HepG2 (cell line): ENCODE data around the gene SKP1. TPM values are rescaled to one million over a fixed set of nuclear protein-coding genes. Genes with fewer than 3 reads are reported as not detected.

Source experiments
- ATAC-seq: fragments of 200-7000 bp; cut with Tn5 transposase; 3 replicates; pipeline ENCODE4 v1.9.1; 2020; ENCODE audit warnings: mild to moderate bottlenecking, moderate library complexity
- BruUV-seq: library from RNA; stranded (reverse); fragments of 400-500 nt; replicated peaks from 2 replicates; lab custom pipeline; 2021; lab: Mats Ljungman, UMichigan
- CTCF ChIA-PET: fragments of 300-600 bp; formaldehyde crosslinking; extraction: SDS; loops from one replicate; lab custom pipeline; 2021; ENCODE audit warnings: low total read pairs, inconsistent platforms, low intra/inter-chr PET ratio; lab: Yijun Ruan, JAX
- POLR2A ChIA-PET: fragments of 350-600 bp; sonication (Branson Sonifier 250); formaldehyde crosslinking; loops from one replicate; lab custom pipeline; 2020; ENCODE audit warnings: antibody characterized with exemption, inconsistent platforms; lab: Yijun Ruan, JAX
- DNase-seq: peaks from one replicate; pipeline ENCODE4 v3.0.0-alpha.2; 2015; ENCODE audit warnings: low spot score
- FAIRE-seq: peaks from 3 replicates; lab custom pipeline; 2011; peaks lifted over from hg19 to GRCh38; lab: Jason Lieb, UNC
- H2AFZ ChIP-seq: one replicate; pipeline ENCODE4 v1.6.1; 2011; ENCODE audit warnings: low read length, inconsistent platforms
- H3K27ac ChIP-seq: fragments of 300-600 bp; 3 replicates; pipeline ENCODE4 v1.8.0; 2011; ENCODE audit warnings: mixed run types, mild to moderate bottlenecking, mixed read lengths, low read length, inconsistent platforms; ENCODE audit not compliant: insufficient read depth; ENCODE audit errors: extremely low read length
- H3K27me3 ChIP-seq, 2 experiments: fragments of 200-600 bp in 1 of 2; 2 replicates in 1 of 2; 3 replicates in 1 of 2; pipeline versions ENCODE4 v1.6.0 to v1.8.0; 2011; ENCODE audit warnings: low read length in 2 of 2, mild to moderate bottlenecking in 2 of 2, moderate library complexity in 2 of 2, inconsistent platforms in 1 of 2; ENCODE audit not compliant: insufficient read depth in 2 of 2, control insufficient read depth in 1 of 2
- H3K36me3 ChIP-seq, 2 experiments: fragments of 200-600 bp in 1 of 2; replicated peaks in 1 of 2; 2 replicates in 1 of 2; 3 replicates in 1 of 2; pipeline versions ENCODE4 v1.5.1 to v1.8.0; 2011; ENCODE audit warnings: low read length in 2 of 2, inconsistent platforms in 1 of 2; ENCODE audit not compliant: insufficient read depth in 2 of 2, control insufficient read depth in 1 of 2
- H3K4me1 ChIP-seq: 2 replicates; pipeline ENCODE4 v1.5.1; 2012; ENCODE audit warnings: low read length, inconsistent platforms; ENCODE audit not compliant: insufficient read depth
- H3K4me2 ChIP-seq: 2 replicates; pipeline ENCODE4 v1.6.0; 2011; ENCODE audit warnings: low read depth, low read length, inconsistent platforms
- H3K4me3 ChIP-seq, 3 experiments: fragments of 200-600 bp in 1 of 3; sonication (generic), shearing (Covaris generic) in 1 of 3; replicated peaks in 1 of 3; 2 replicates each; pipeline ENCODE4 v1.5.1; 2011 to 2016; ENCODE audit warnings: low read length in 3 of 3, inconsistent platforms in 2 of 3, low read depth in 2 of 3, mild to moderate bottlenecking in 2 of 3, control low read depth in 1 of 3, mixed read lengths in 1 of 3; ENCODE audit not compliant: insufficient read depth in 1 of 3
- H3K79me2 ChIP-seq: one replicate; pipeline ENCODE4 v1.6.1; 2011; ENCODE audit warnings: low read length, inconsistent platforms; ENCODE audit not compliant: insufficient read depth
- H3K9ac ChIP-seq: 2 replicates; pipeline ENCODE4 v1.6.0; 2011; ENCODE audit warnings: mild to moderate bottlenecking, low read depth, low read length, inconsistent platforms; ENCODE audit not compliant: insufficient read depth
- H3K9me3 ChIP-seq: 2 replicates; pipeline ENCODE4 v1.5.1; 2012; ENCODE audit warnings: mild to moderate bottlenecking, low read length
- H4K20me1 ChIP-seq: 2 replicates; pipeline ENCODE4 v1.6.0; 2011; ENCODE audit warnings: inconsistent platforms, mild to moderate bottlenecking, low read length, moderate library complexity; ENCODE audit not compliant: insufficient read depth
- CCDC6 ChIP-seq: sonication (generic); formaldehyde crosslinking; IDR thresholded peaks from 2 replicates; pipeline ENCODE4 v1.8.1; 2022; ENCODE audit warnings: mild to moderate bottlenecking, missing genetic modification reagents, moderate library complexity
- CREM ChIP-seq, 2 experiments: sonication (generic) in 1 of 2; formaldehyde crosslinking in 1 of 2; IDR thresholded peaks; 2 replicates each; pipeline versions ENCODE4 v1.4.0 to v1.6.1; 2016 to 2020; ENCODE audit warnings: antibody characterized with exemption in 1 of 2, mild to moderate bottlenecking in 1 of 2, missing genetic modification reagents in 1 of 2
- MATR3 ChIP-seq: sonication (generic); formaldehyde crosslinking; IDR thresholded peaks from 2 replicates; pipeline ENCODE4 v1.4.0; 2020; ENCODE audit warnings: missing genetic modification reagents
- MTA3 ChIP-seq: sonication (generic); formaldehyde crosslinking; IDR thresholded peaks from 2 replicates; pipeline ENCODE4 v1.4.0; 2020; ENCODE audit warnings: missing genetic modification reagents
- PCBP1 ChIP-seq: fragments of 200-400 bp; formaldehyde crosslinking; IDR thresholded peaks from 2 replicates; pipeline ENCODE4 v1.6.1; 2017; ENCODE audit warnings: mild to moderate bottlenecking, low read depth, low read length, borderline replicate concordance
- SAFB2 ChIP-seq: sonication (generic); formaldehyde crosslinking; IDR thresholded peaks from 2 replicates; pipeline ENCODE4 v1.5.1; 2020; ENCODE audit warnings: missing genetic modification reagents, low read depth, mild to moderate bottlenecking, borderline replicate concordance
- STAG1 ChIP-seq: sonication (generic); formaldehyde crosslinking; IDR thresholded peaks from 2 replicates; pipeline ENCODE4 v1.4.0; 2020; ENCODE audit warnings: missing genetic modification reagents
- U2AF1 ChIP-seq: fragments of 200-400 bp; formaldehyde crosslinking; optimal IDR thresholded peaks from 2 replicates; pipeline ENCODE3; 2017; ENCODE audit warnings: mild to moderate bottlenecking, low read depth, low read length
- XBP1 ChIP-seq: sonication (generic); formaldehyde crosslinking; IDR thresholded peaks from 2 replicates; pipeline ENCODE4 v1.5.0; 2020; ENCODE audit warnings: missing genetic modification reagents
- ZBTB42 ChIP-seq: sonication (generic); formaldehyde crosslinking; IDR thresholded peaks from 2 replicates; pipeline ENCODE4 v1.5.0; 2020; ENCODE audit warnings: mild to moderate bottlenecking, missing genetic modification reagents
- ZFP37 ChIP-seq: sonication (generic); formaldehyde crosslinking; IDR thresholded peaks from 2 replicates; pipeline ENCODE4 v1.4.0; 2020; ENCODE audit warnings: missing genetic modification reagents, borderline replicate concordance
- ZNF280B ChIP-seq: sonication (generic); formaldehyde crosslinking; IDR thresholded peaks from 2 replicates; pipeline ENCODE4 v1.5.0; 2020; ENCODE audit warnings: missing genetic modification reagents, mild to moderate bottlenecking, borderline replicate concordance
- ZNF460 ChIP-seq: sonication (generic); formaldehyde crosslinking; IDR thresholded peaks from 2 replicates; pipeline ENCODE4 v1.5.1; 2020; ENCODE audit warnings: missing genetic modification reagents, mild to moderate bottlenecking, borderline replicate concordance
- ZNF615 ChIP-seq: sonication (generic); formaldehyde crosslinking; IDR thresholded peaks from 2 replicates; pipeline ENCODE4 v1.5.0; 2020; ENCODE audit warnings: mild to moderate bottlenecking, missing genetic modification reagents, borderline replicate concordance
- ZNF678 ChIP-seq: sonication (generic); formaldehyde crosslinking; IDR thresholded peaks from 2 replicates; pipeline ENCODE4 v1.4.0; 2020; ENCODE audit warnings: mild to moderate bottlenecking, missing genetic modification reagents
- WGBS: methylation state at CpG from one replicate; pipeline ENCODE4 v1.1.6; 2017; ENCODE audit warnings: low lambda C conversion rate; 5-methylcytosine and 5-hydroxymethylcytosine counted together
- in situ Hi-C: cut with HindIII; loops from 2 replicates; pipeline ENCODE4 v1.10.0; 2017; ENCODE audit warnings: low pct_unique_long_range_greater_than_20kb; ENCODE audit not compliant: extremely low pct_ligation_motif_present
- intact Hi-C: fragments of 100-400 bp; cut with micrococcal nuclease; formaldehyde crosslinking; loops from one replicate; pipeline ENCODE4 v1.10.0; 2022; ENCODE audit not compliant: unreplicated experiment
- polyA plus RNA-seq, 8 experiments: library from polyadenylated mRNA; depleted of rRNA in 3 of 8; stranded (reverse) in 7 of 8; unstranded in 1 of 8; fragments of >200 nt; fragmentation: Illumina TruSeq in 4 of 8; extraction: Trizol in 4 of 8; gene quantifications; 2 replicates each; pipeline versions ENCODE4 v1.2.1 to v1.2.3, GENCODE V29; 2011 to 2016; ENCODE audit warnings: low read depth in 4 of 8, missing spikeins in 1 of 8, mixed read lengths in 1 of 8; ENCODE audit not compliant: insufficient read depth in 1 of 8
- total RNA-seq, 5 experiments: library from RNA; depleted of rRNA; stranded (reverse); fragments of >200 nt; fragmentation: Illumina TruSeq; extraction: Trizol; gene quantifications; 2 replicates each; pipeline ENCODE4 v1.2.3, GENCODE V29; 2016; ENCODE audit warnings: low read depth in 1 of 5
- TF ChIP-seq, protein P1 (sequence below): sonication (generic); formaldehyde crosslinking; IDR thresholded peaks from 2 replicates; pipeline ENCODE4 v1.4.0; 2020; ENCODE audit warnings: missing genetic modification reagents
- TF ChIP-seq, protein P2 (sequence below): sonication (generic); formaldehyde crosslinking; IDR thresholded peaks from 2 replicates; pipeline ENCODE4 v1.8.0; 2022; ENCODE audit warnings: mild to moderate bottlenecking, missing genetic modification reagents

The SKP1 gene
- total and polyA plus RNA-seq, 2 of the 13 experiments (the other 11 are each of a cell fraction or from before 2014, with no cell fraction given): 134 to 340 TPM

DNA sequence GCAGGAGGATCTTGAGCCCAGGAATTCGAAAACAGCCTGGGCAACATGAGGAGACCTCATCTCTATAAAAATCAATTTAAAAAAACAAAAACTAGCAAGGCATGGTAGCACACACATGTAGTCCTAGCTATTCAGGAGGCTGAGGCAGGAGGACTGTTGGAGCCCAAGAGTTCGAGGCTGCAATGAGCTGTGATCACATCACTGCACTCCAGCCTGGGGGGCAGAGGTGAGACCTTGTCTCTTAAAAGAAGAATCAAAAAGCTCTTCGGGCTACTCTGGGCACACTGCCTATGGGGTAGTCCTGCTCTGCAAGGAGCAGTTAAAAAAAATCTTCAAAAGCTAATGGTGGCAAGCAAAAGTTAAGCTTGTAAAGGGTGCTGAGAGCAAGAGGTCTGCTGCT, 23.5 kb downstream of the SKP1 start:
- no TSS peak for BruUV-seq
- intact Hi-C loops (no loop called here), in situ Hi-C loops (no loop called here)
- TF ChIP-seq ZNF678 (CRISPR knock-in tag) (no peak), U2AF1 (no peak), MTA3 (CRISPR knock-in tag) (no peak), ZFP37 (CRISPR knock-in tag) (no peak), ZNF615 (CRISPR knock-in tag) (no peak), CCDC6 (CRISPR knock-in tag) (no peak), CREM (IDR thresholded peaks at IDR 0.05) (no peak), CREM (CRISPR knock-in tag; IDR thresholded peaks at IDR 0.05) (no peak), ZBTB42 (CRISPR knock-in tag) (no peak), ZNF280B (no peak), PCBP1 (no peak), STAG1 (no peak), MATR3 (CRISPR knock-in tag) (no peak), SAFB2 (CRISPR knock-in tag) (no peak), ZNF460 (CRISPR knock-in tag) (no peak), XBP1 (CRISPR knock-in tag) (no peak)
- TF ChIP-seq, protein P1, sequence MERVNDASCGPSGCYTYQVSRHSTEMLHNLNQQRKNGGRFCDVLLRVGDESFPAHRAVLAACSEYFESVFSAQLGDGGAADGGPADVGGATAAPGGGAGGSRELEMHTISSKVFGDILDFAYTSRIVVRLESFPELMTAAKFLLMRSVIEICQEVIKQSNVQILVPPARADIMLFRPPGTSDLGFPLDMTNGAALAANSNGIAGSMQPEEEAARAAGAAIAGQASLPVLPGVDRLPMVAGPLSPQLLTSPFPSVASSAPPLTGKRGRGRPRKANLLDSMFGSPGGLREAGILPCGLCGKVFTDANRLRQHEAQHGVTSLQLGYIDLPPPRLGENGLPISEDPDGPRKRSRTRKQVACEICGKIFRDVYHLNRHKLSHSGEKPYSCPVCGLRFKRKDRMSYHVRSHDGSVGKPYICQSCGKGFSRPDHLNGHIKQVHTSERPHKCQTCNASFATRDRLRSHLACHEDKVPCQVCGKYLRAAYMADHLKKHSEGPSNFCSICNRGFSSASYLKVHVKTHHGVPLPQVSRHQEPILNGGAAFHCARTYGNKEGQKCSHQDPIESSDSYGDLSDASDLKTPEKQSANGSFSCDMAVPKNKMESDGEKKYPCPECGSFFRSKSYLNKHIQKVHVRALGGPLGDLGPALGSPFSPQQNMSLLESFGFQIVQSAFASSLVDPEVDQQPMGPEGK: no peak
- TF ChIP-seq, protein P2, sequence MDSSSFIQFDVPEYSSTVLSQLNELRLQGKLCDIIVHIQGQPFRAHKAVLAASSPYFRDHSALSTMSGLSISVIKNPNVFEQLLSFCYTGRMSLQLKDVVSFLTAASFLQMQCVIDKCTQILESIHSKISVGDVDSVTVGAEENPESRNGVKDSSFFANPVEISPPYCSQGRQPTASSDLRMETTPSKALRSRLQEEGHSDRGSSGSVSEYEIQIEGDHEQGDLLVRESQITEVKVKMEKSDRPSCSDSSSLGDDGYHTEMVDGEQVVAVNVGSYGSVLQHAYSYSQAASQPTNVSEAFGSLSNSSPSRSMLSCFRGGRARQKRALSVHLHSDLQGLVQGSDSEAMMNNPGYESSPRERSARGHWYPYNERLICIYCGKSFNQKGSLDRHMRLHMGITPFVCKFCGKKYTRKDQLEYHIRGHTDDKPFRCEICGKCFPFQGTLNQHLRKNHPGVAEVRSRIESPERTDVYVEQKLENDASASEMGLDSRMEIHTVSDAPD: no peak
- Histone ChIP-seq H2AFZ (no peak overlapping the region), H3K9ac (no peak overlapping the region), H3K36me3 (peaks cover 11 to 66% of the 10 kb centered on the region in 2 experiments), H3K79me2 (peaks cover 11% of the 10 kb centered on the region), H4K20me1 (peaks cover 6% of the 10 kb centered on the region), H3K4me1 (peaks cover 27% of the 10 kb centered on the region), H3K4me2 (no peak overlapping the region), H3K9me3 (no peaks in the 10 kb centered on the region), H3K27ac (no peak overlapping the region), H3K4me3 (no peak overlapping the region), H3K27me3 (no peaks in the 10 kb centered on the region)
- CTCF ChIA-PET: no interaction called here
- POLR2A ChIA-PET: interaction anchor here (0.7 to 1.3 kb wide), 5 partner anchors 15 to 73 kb away, joined by 3 to 7 read pairs (median 3); partner anchors contain the start of gene PPP2CA
- ATAC-seq: no peak
- WGBS: 96% methylated on average over 3 of the region's 3 CpGs
- FAIRE-seq: no peak
- DNase-seq: no peak
